Kidney (tissue), 14 donors: ENCODE measurements around the gene PDE4D. TPM values are rescaled to one million over a fixed set of nuclear protein-coding genes. Genes with fewer than 3 reads are reported as not detected.

Experiments used
- DNase-seq, 5 donors: peaks; one replicate each; pipeline ENCODE4 v3.0.0-alpha.2; 2013 to 2020
- FAIRE-seq: peaks from 2 replicates; lab custom pipeline; 2012; peaks lifted over from hg19 to GRCh38; lab: Jason Lieb, UNC
- H3K27ac ChIP-seq, 2 donors: one replicate each; pipeline ENCODE4 v1.7.0; 2013; ENCODE audit warnings: low read depth in 2 of 2, low read length in 2 of 2, inconsistent platforms in 1 of 2
- H3K27me3 ChIP-seq: one replicate; pipeline ENCODE4 v1.7.1; 2013; ENCODE audit warnings: low read length, inconsistent platforms; ENCODE audit not compliant: control insufficient read depth, insufficient read depth
- H3K36me3 ChIP-seq, 3 donors: one replicate each; pipeline versions ENCODE4 v1.7.0 to v1.7.1; 2013; ENCODE audit warnings: low read length in 3 of 3, control low read depth in 1 of 3, inconsistent platforms in 1 of 3; ENCODE audit not compliant: insufficient read depth in 3 of 3, control insufficient read depth in 2 of 3
- H3K4me1 ChIP-seq, 3 donors: one replicate each; pipeline versions ENCODE4 v1.7.0 to v1.7.1; 2013; ENCODE audit warnings: low read length in 3 of 3, inconsistent platforms in 1 of 3, low read depth in 1 of 3; ENCODE audit not compliant: control insufficient read depth in 2 of 3, insufficient read depth in 2 of 3
- H3K4me3 ChIP-seq, 3 donors: one replicate each; pipeline versions ENCODE4 v1.7.0 to v1.8.1; 2013; ENCODE audit warnings: low read length in 3 of 3, control low read depth in 1 of 3, inconsistent platforms in 1 of 3
- H3K9ac ChIP-seq, 3 donors: one replicate each; pipeline versions ENCODE4 v1.7.0 to v1.7.1; 2013; ENCODE audit warnings: low read length in 3 of 3, control low read depth in 1 of 3, inconsistent platforms in 1 of 3
- H3K9me3 ChIP-seq, 3 donors: one replicate each; pipeline versions ENCODE4 v1.7.0 to v1.7.1; 2013; ENCODE audit warnings: low read length in 3 of 3, control low read depth in 1 of 3, inconsistent platforms in 1 of 3; ENCODE audit not compliant: control insufficient read depth in 2 of 3, insufficient read depth in 1 of 3
- CTCF ChIP-seq: IDR thresholded peaks from 3 replicates; pipeline ENCODE4 v1.5.1; 2012; ENCODE audit warnings: mild to moderate bottlenecking, moderate library complexity, borderline replicate concordance; ENCODE audit not compliant: insufficient read depth; ENCODE audit errors: extremely low read depth
- intact Hi-C: fragments of 100-400 bp; cut with DNase I; formaldehyde crosslinking; loops from one replicate; pipeline ENCODE4 v1.11.1; 2022
- polyA plus RNA-seq: library from polyadenylated mRNA; stranded (reverse); fragments of 350-450 nt; fragmentation: Illumina TruSeq; extraction: RNeasy Lipid Tissue Mini Kit (QIAGEN cat#74804); gene quantifications from one replicate; pipeline ENCODE4 v1.2.3, GENCODE V29; 2014; ENCODE audit warnings: low read depth, low replicate concordance; ENCODE audit not compliant: insufficient read depth
- total RNA-seq: library from RNA; stranded (reverse); fragmentation: NEBNext Ultra II Directional; extraction: Animal tissue kit (Norgen Biotek cat#: 25700); gene quantifications from one replicate; pipeline ENCODE4 v1.2.1, GENCODE V29; 2021
- donor health status: control.
- donor health status: control.
- donor health status: control.
- donor health status: control.
- donor health status: control.
- donor health status: DM: yes; HTN: yes; CAD: no.
- donor health status: Normal renal cell carcinoma (clear cell type).

PDE4D gene
- total and polyA plus RNA-seq, 2 donors from 2014 or later, result 9.2 to 78.9 TPM

- intact Hi-C loops, result no loop called here
- TF ChIP-seq CTCF, result no peak
- Histone ChIP-seq H3K27ac (no peak overlapping the region), H3K9ac (no peak overlapping the region), H3K27me3 (no peaks in the 10 kb centered on the region), H3K4me1 (peaks cover 2 to 9% (median 5%) of the 10 kb centered on the region in 3 donors), H3K4me3 (no peak overlapping the region), H3K36me3 (no peaks in the 10 kb centered on the region), H3K9me3 (no peaks in the 10 kb centered on the region)
- no peak for DNase-seq
- no peak for FAIRE-seq
Measured at GRCh38 chr5:59260973-59261372, 632.6 kb downstream of the PDE4D start.

GRCh38 chr5:59260200-59260599, 633.3 kb downstream of the PDE4D start:
- Histone ChIP-seq H3K27me3 (no peaks in the 10 kb centered on the region), H3K4me1 (peaks cover 2 to 9% (median 5%) of the 10 kb centered on the region in 3 donors), H3K4me3 (no peak overlapping the region), H3K36me3 (no peaks in the 10 kb centered on the region), H3K27ac (no peak overlapping the region), H3K9ac (no peak overlapping the region), H3K9me3 (no peaks in the 10 kb centered on the region)
- DNase-seq, result no peak
- no peak for TF ChIP-seq CTCF
- intact Hi-C loops, result no loop called here
- no peak for FAIRE-seq

DNA sequence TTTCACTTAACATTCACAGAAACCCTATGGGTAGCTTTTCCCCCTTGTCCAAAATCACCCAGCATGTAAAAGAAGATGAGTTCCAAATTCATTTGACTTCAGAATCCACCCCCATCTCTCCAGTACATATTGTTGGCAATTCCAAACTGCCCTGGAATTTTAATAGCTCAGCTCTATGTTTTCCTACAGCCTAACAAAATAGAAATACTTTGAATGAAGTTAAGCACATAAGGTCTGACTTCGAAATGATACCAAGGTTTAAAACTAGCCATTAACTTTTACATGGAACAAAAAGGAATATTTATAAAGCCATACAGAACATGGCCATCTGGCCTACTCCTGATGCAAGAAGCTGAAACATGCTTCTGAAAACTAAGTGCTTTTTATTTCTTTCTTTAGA, 634.3 kb downstream of the PDE4D start:
- no peaks in the 10 kb centered on the region for H3K36me3 ChIP-seq
- H3K27ac ChIP-seq, result no peak overlapping the region
- intact Hi-C loops, result no loop called here
- peak overlapping the region in 1 of 3 donors; percentile 32 for H3K9ac ChIP-seq
- no peaks in the 10 kb centered on the region for H3K9me3 ChIP-seq
- peaks cover 0 to 5% (median 5%) of the 10 kb centered on the region in 3 donors for H3K4me1 ChIP-seq
- no peak for TF ChIP-seq CTCF
- H3K4me3 ChIP-seq, result no peak overlapping the region
- no peaks in the 10 kb centered on the region for H3K27me3 ChIP-seq
- DNase-seq (no peak), FAIRE-seq (no peak)
